Fibroblast of villous mesenchyme (primary cell): ENCODE data around the gene ZBTB17. TPM values are rescaled to one million over a fixed set of nuclear protein-coding genes. Genes with fewer than 3 reads are reported as not detected.
"Not testable (repeated sequence)": the region's sequence is repeated elsewhere in the genome, so short reads cannot be mapped to it uniquely, and the experiment has no call there.

Source experiments
- DNase-seq: peaks from one replicate; pipeline ENCODE4 v3.0.0-alpha.2; 2010; ENCODE audit warnings: low read depth
- H3K4me3 ChIP-seq: 2 replicates; pipeline ENCODE4 v1.5.1; 2011; ENCODE audit warnings: low read depth, mild to moderate bottlenecking, low read length
- total RNA-seq: library from RNA; depleted of rRNA; stranded (reverse); fragments of >200 nt; gene quantifications from 2 replicates; pipeline ENCODE4 v1.2.3, GENCODE V29; 2012
- TF ChIP-seq, protein P1 (sequence below): IDR thresholded peaks from 2 replicates; pipeline ENCODE4 v1.5.1; 2012; ENCODE audit warnings: low read depth, mild to moderate bottlenecking, low read length; ENCODE audit not compliant: insufficient read depth

Gene ZBTB17
- total RNA-seq, 1 donor: 31.5 TPM

DNA sequence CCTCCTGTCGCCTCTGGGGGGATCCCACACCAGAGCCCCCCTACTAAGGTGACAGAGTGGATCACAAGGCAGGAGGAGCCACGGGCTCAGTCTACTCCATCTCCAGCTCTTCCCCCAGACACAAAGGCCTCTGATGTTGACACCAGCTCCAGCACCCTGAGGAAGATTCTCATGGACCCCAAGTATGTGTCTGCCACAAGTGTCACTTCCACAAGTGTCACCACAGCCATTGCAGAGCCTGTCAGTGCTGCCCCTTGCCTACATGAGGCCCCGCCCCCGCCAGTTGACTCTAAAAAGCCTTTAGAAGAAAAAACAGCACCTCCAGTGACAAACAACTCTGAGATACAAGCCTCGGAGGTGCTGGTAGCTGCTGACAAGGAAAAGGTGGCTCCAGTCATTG, 42.2 kb downstream of the ZBTB17 start:
- DNase-seq: no peak
- H3K4me3 ChIP-seq: no peak overlapping the region
- TF ChIP-seq, protein P1, sequence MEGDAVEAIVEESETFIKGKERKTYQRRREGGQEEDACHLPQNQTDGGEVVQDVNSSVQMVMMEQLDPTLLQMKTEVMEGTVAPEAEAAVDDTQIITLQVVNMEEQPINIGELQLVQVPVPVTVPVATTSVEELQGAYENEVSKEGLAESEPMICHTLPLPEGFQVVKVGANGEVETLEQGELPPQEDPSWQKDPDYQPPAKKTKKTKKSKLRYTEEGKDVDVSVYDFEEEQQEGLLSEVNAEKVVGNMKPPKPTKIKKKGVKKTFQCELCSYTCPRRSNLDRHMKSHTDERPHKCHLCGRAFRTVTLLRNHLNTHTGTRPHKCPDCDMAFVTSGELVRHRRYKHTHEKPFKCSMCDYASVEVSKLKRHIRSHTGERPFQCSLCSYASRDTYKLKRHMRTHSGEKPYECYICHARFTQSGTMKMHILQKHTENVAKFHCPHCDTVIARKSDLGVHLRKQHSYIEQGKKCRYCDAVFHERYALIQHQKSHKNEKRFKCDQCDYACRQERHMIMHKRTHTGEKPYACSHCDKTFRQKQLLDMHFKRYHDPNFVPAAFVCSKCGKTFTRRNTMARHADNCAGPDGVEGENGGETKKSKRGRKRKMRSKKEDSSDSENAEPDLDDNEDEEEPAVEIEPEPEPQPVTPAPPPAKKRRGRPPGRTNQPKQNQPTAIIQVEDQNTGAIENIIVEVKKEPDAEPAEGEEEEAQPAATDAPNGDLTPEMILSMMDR: no peak

DNA sequence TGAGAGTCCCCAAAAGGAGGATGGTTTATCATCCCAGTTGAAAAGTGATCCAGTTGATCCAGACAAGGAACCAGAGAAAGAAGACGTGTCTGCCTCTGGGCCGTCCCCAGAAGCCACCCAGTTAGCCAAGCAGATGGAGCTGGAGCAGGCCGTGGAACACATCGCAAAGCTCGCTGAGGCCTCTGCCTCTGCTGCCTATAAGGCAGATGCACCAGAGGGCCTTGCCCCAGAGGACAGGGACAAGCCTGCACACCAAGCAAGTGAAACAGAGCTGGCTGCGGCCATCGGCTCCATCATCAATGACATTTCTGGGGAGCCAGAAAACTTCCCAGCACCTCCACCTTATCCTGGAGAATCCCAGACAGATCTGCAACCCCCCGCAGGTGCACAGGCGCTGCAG, 43.3 kb downstream of the ZBTB17 start:
- no peak overlapping the region for H3K4me3 ChIP-seq
- DNase-seq: no peak
- TF ChIP-seq, protein P1: no peak

DNA sequence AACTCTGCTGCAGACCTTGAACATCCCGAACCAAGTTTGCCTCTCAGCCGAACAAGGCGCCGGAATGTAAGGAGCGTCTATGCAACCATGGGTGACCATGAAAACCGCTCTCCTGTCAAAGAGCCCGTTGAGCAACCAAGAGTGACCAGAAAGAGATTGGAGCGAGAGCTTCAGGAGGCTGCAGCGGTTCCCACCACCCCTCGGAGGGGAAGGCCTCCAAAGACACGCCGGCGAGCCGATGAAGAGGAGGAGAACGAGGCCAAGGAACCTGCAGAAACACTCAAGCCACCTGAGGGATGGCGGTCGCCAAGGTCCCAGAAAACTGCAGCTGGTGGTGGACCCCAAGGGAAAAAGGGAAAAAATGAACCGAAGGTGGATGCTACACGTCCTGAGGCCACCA, 44.0 kb downstream of the ZBTB17 start:
- DNase-seq: no peak
- no peak overlapping the region for H3K4me3 ChIP-seq
- TF ChIP-seq, protein P1: no peak

DNA sequence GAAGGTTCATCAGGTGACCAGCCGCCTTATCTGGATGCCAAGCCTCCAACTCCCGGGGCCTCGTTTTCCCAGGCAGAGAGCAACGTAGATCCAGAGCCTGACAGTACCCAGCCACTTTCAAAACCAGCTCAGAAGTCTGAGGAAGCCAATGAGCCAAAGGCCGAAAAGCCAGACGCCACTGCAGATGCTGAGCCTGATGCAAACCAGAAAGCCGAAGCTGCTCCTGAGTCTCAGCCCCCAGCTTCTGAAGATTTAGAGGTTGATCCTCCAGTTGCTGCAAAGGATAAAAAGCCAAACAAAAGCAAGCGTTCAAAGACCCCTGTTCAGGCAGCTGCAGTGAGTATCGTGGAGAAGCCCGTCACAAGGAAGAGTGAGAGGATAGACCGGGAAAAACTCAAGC, 44.5 kb downstream of the ZBTB17 start:
- no peak for DNase-seq
- TF ChIP-seq, protein P1: no peak
- no peak overlapping the region for H3K4me3 ChIP-seq

DNA sequence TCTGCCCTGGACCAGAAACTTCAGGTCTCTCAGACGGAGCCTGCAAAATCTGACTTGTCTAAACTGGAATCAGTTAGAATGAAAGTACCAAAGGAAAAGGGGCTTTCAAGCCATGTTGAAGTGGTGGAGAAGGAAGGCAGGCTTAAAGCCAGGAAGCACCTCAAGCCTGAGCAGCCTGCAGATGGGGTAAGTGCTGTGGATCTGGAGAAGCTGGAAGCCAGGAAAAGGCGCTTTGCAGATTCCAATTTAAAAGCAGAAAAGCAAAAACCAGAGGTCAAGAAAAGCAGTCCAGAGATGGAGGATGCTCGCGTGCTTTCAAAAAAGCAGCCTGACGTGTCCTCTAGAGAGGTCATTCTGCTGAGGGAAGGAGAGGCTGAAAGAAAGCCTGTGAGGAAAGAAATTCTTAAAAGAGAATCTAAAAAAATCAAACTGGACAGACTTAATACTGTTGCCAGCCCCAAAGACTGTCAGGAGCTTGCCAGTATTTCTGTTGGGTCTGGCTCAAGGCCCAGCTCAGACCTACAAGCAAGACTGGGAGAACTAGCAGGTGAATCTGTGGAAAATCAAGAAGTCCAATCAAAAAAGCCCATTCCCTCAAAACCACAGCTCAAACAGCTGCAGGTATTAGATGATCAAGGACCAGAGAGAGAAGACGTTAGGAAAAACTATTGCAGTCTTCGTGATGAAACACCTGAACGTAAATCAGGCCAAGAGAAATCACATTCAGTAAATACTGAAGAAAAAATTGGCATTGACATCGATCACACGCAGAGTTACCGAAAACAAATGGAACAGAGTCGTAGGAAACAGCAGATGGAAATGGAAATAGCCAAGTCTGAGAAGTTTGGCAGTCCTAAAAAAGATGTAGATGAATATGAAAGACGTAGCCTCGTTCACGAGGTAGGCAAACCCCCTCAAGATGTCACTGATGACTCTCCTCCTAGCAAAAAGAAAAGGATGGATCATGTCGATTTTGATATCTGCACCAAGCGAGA, 46.6 kb downstream of the ZBTB17 start:
- DNase-seq: no peak
- TF ChIP-seq, protein P1: no peak
- no peak overlapping the region for H3K4me3 ChIP-seq

DNA sequence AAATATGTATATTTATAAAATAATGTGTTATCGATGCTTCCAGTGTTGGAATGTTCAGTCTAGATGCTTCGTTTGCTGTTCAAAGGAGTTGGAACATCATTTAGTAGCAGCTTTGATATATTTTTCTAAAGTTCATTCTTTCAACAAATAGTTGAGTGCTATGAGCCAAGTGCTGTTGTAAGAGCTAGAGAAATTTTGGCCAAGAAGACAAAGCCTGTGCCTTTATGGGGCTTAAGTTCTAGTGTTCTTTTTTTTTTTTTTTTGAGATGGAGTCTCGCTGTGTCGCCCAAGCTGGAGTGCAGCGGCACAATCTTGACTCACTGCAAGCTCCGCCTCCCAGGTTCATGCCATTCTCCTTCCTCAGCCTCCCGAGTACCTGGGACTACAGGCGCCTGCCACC, 49.5 kb downstream of the ZBTB17 start:
- DNase-seq, H3K4me3 ChIP-seq: not testable (repeated sequence)

DNA sequence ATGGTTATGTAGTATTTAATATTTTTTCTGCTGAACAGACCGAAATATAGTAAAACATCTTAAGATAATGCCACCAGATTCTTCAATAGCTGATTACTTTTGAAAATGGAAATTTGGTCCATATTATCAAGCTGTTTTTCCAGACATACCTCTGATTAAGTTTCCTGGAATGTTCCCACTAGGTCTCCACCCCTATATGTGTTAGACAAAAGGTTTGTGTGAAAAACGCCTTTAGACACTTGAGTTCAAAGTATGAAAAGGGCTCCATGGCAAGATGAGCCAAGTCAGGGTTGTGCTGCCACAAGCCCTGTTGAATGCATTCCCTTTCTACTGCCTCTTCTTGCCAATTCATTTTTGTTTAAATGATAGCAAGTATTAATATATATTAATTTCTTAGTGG, 52.7 kb downstream of the ZBTB17 start:
- H3K4me3 ChIP-seq: no peak overlapping the region
- DNase-seq: peak; percentile 47
- TF ChIP-seq, protein P1: no peak
